Stomach smooth muscle (tissue), 2 donors: ENCODE results near the gene LILRA1.
"Not testable (repeated sequence)": the region's sequence is repeated elsewhere in the genome, so short reads cannot be mapped to it uniquely, and the experiment has no call there.

Experiments used
- H3K27ac ChIP-seq: one replicate; pipeline ENCODE4 v1.7.0; 2013; ENCODE audit warnings: mild to moderate bottlenecking, low read length, inconsistent platforms
- H3K27me3 ChIP-seq, 2 donors: one replicate each; pipeline ENCODE4 v1.7.0; 2013; ENCODE audit warnings: low read length in 2 of 2; ENCODE audit not compliant: insufficient read depth in 2 of 2, control insufficient read depth in 1 of 2
- H3K36me3 ChIP-seq, 2 donors: one replicate each; pipeline ENCODE4 v1.7.0; 2013; ENCODE audit warnings: low read length in 2 of 2; ENCODE audit not compliant: control insufficient read depth in 2 of 2, insufficient read depth in 2 of 2
- H3K4me1 ChIP-seq: one replicate; pipeline ENCODE4 v1.7.0; 2013; ENCODE audit warnings: low read length; ENCODE audit not compliant: control insufficient read depth, insufficient read depth
- H3K4me3 ChIP-seq, 2 donors: one replicate each; pipeline ENCODE4 v1.7.0; 2013; ENCODE audit warnings: low read length in 2 of 2
- H3K9ac ChIP-seq, 2 donors: one replicate each; pipeline ENCODE4 v1.7.0; 2013; ENCODE audit warnings: low read length in 2 of 2, mild to moderate bottlenecking in 1 of 2
- H3K9me3 ChIP-seq, 2 donors: one replicate each; pipeline ENCODE4 v1.7.0; 2013; ENCODE audit warnings: low read length in 2 of 2; ENCODE audit not compliant: control insufficient read depth in 2 of 2
- donor health status: healthy.
- donor health status: Pancreatic carcinoma.

Gene LILRA1

GRCh38 chr19:54643583-54643982 is 50.2 kb downstream of the LILRA1 start:
- H3K27ac ChIP-seq, H3K9ac ChIP-seq: not testable (repeated sequence)

DNA sequence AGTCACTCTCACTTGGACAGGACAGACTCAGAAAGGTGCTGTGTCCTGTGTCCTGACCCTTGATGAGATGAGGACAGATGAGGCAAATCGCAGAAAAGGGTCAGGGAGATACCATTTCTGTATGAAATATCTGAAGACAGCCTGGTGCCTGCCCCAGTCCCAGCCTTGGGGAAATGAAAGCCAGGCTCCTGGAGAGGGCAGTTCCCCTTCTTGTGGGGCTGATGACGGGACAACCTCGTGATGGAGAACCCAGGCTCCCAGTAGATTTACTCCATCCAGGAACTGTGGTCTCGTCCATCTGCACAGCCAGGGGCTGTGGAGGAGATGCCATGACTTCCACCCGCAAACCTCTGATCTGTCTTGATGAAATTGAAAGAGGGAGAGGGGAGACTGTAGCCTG is 50.6 kb downstream of the LILRA1 start:
- H3K4me3 ChIP-seq = no peak overlapping the region
- H3K27me3 ChIP-seq = no peaks in the 10 kb centered on the region
- no peak overlapping the region for H3K9ac ChIP-seq
- no peaks in the 10 kb centered on the region for H3K9me3 ChIP-seq
- H3K27ac ChIP-seq = no peak overlapping the region
- no peaks in the 10 kb centered on the region for H3K36me3 ChIP-seq
- H3K4me1 ChIP-seq = no peaks in the 10 kb centered on the region

More at GRCh38 chr19:54643583-54643982, 50.2 kb downstream of the LILRA1 start:
- H3K4me3 ChIP-seq, H3K9me3 ChIP-seq, H3K36me3 ChIP-seq, H3K27me3 ChIP-seq, H3K4me1 ChIP-seq: not testable (repeated sequence)

DNA sequence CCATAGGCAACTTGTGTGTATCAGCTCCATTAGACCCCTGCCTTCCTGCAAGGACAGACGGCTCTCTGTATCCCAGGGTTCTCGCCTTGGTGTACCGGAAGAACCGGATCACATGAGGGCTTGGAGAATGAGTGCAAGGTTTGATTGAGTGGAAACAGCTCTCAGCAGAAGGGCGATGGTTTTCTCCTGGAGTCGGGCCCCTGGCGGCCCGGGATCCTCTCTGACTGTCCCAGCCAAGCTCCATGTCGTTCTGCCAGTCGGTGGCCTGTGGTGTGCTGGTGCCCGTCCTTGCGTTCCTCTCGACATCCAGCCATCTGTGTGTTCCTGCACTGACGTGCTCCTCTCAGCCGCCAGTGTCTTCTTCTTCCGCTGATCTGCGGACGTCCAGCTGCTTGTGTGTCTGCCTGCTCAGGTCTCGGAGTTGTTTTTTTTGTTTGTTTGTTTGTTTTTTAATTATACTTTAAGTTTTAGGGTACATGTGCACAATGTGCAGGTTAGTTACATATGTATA is 53.0 kb downstream of the LILRA1 start:
- no peak overlapping the region for H3K27ac ChIP-seq
- H3K9ac ChIP-seq = no peak overlapping the region
- no peaks in the 10 kb centered on the region for H3K36me3 ChIP-seq
- H3K27me3 ChIP-seq = no peaks in the 10 kb centered on the region
- H3K4me1 ChIP-seq = no peaks in the 10 kb centered on the region
- H3K9me3 ChIP-seq = no peaks in the 10 kb centered on the region
- no peak overlapping the region for H3K4me3 ChIP-seq

GRCh38 chr19:54648129-54648528 is 54.7 kb downstream of the LILRA1 start:
- H3K9ac ChIP-seq = no peak overlapping the region
- no peak overlapping the region for H3K4me3 ChIP-seq
- no peaks in the 10 kb centered on the region for H3K36me3 ChIP-seq
- H3K27me3 ChIP-seq = no peaks in the 10 kb centered on the region
- no peaks in the 10 kb centered on the region for H3K9me3 ChIP-seq
- H3K27ac ChIP-seq = no peak overlapping the region
- no peaks in the 10 kb centered on the region for H3K4me1 ChIP-seq

DNA sequence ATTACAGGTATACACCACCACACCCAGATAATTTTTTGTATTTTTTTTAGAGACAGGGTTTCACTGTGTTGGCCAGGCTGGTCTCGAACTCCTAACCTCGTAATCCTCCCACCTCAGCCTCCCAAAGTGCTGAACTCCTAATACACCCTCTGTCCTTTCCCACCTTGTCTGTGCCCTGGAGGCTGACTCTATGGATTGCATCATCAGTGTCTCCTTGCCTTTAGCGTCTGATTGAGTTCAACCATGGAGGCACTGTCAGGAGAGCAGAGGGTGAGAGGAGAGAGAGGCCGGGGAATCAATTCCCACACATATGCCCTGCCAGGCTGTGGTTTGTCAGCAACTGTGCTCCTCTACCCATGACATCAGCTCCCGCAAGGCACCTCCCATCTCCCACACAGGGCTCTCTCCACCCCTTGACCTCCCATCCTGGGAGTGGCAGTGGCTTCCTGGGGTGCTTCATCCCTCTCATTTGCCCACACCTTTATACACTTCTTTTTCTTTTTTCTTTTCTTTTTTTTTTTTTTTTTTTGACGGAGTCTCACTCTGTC is 56.8 kb downstream of the LILRA1 start:
- no peaks in the 10 kb centered on the region for H3K36me3 ChIP-seq
- H3K27ac ChIP-seq = no peak overlapping the region
- H3K27me3 ChIP-seq = peaks cover 0 to 2% of the 10 kb centered on the region in 2 donors
- H3K4me3 ChIP-seq = no peak overlapping the region
- H3K9me3 ChIP-seq = no peaks in the 10 kb centered on the region
- H3K9ac ChIP-seq = no peak overlapping the region
- H3K4me1 ChIP-seq = no peaks in the 10 kb centered on the region
